HG03575 (cell line): ENCODE results near the gene SLC2A10.

ENCODE experiments used
- ATAC-seq: cut with Tn5 transposase; IDR thresholded peaks from one replicate; pipeline ENCODE4 v1.9.1; 2021; ENCODE audit not compliant: unreplicated experiment, insufficient number of reproducible peaks, low FRiP score; ENCODE audit errors: extremely low read depth

Gene SLC2A10

GRCh38 chr20:46681032-46681854 is 28.2 kb upstream of the SLC2A10 start:
- no peak for ATAC-seq

GRCh38 chr20:46682063-46682821 is 27.2 kb upstream of the SLC2A10 start:
- ATAC-seq, result no peak

DNA sequence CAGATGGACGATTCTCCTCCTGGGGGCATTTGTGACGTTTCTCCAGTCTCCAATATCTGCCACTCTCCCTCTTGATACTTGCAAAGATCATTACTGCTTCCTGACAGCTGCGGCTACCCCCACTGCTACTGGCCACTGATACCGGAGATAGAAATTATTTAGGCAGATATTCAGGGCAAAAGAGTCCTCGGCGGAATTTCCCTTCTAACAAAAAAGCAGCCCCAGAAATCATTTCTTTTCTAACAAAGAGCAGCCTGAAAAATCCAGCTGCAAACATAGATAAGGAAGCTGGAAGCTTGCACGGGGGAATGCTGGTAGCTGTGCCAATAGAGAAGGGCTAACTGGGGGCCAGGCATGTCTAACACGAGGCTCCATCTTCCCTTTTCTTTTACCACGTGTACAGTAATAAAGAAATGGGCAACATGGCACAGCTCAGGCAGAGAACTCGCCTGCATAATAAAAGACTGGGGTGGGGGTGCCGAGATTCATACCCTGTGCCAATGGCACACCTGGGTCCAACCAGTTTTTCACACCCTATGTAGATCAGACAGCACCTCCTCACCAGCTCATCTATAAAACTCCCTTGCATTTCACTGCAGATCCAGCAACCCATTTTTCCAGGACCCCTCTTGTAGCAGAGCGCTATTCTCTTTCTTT is 26.3 kb upstream of the SLC2A10 start:
- no peak for ATAC-seq

GRCh38 chr20:46683668-46683938 is 25.8 kb upstream of the SLC2A10 start:
- no peak for ATAC-seq

DNA sequence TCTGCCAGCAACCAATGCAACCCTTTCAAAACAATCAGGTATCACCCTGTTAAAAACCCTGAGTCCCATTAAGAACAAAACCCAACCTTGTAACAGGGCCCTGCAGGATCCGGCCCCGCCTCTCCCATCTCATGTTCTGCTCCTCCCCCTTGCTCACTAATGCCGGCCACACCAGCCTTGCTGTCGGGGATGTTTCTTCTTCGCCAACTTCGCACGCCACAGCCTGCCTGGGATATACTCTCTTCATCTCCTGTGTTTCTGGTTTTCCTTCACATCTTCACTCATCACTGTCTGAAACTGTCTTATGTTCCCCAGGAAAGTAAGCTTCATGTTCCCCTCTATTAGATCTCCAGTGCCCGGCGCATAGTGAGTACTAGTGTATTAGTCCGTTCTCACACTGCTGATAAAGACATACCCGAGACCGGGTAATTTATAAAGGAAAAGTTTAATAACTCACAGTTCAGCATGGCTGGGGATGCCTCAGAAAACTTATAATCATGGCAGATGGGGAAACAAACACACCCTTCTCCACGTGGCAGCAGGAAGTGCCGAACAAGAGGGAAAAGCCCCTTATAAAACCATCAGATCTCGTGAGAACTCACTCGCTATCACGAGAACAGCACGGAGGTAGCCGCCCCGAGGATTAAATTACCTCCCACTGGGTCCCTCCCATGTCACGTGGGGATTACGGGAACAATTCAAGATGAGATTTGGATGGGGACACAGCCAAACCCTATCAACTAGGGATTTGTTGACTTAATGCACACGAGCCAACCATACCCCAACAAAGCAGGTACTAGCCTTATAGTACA is 25.3 kb upstream of the SLC2A10 start:
- no peak for ATAC-seq

DNA sequence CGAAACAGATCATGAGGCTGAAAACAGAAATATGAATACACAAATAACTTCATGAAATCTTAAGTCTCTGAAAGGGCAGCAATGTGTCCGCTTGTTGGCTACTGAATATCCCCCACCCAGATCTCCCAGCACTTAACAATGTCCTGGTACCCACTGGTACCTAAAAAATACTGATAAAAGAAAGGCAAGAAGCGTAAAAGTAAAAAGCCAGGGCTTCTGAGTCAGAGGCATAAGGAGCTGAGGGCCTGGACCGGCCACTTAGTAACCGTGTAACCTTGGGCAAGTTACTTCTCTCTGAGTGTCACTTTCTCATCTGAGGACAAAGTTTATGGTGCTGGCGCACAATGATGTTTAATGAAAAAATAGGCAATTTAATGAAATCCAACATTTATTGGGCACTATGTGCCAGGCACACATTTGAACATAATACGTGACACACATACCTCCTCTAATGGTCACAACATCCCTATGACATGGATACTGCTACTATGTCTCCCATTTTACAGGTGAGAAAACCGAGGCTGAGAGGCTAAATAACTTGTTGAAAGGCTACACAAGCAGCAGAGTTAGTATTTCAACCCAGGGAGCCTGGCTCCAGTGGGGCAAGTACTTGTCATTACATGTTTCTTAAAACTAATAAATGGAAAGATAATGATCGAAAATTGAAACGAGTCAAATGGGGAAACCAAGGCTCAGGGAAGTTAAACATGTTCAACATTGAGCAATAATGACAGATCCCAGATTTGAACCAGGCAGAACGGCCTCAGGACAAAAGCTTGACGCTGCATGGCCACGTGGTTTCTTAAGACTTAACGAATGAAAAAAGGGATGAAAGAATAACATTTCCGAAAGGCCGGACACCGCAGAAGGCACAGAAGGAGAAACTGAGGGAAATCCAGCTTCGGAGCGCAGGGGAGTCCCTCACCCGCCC is 21.0 kb upstream of the SLC2A10 start:
- no peak for ATAC-seq

GRCh38 chr20:46689082-46689753 is 20.2 kb upstream of the SLC2A10 start, which contains the start of gene TP53RK:
TSS of gene TP53RK (minus strand) at chr20:46689444. CDS start at chr20:46689414, 30 bp downstream.
- ATAC-seq, result peak; percentile 74

GRCh38 chr20:46689754-46690085 is 19.7 kb upstream of the SLC2A10 start:
- ATAC-seq, result no peak

- no peak for ATAC-seq
Observed at GRCh38 chr20:46690219-46691106, 19.0 kb upstream of the SLC2A10 start.

DNA sequence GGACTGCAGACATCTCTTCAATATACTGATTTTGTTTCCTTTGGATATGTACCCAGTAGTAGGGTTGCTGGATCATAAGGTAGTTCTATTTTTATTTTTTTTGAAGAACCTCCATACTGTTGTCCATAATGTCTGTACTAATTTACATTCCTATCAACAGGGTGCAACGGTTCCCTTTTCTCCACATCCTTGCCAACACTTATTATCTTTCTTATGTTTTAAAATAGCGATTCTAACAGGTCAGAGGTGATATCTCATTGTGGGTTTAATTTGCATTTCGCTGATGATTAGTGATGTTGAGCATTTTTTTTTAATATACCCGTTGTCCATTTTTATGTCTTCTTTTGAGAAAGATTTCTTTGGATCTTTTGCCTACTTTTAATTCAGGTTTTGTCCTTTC is 18.3 kb upstream of the SLC2A10 start:
- no peak for ATAC-seq

DNA sequence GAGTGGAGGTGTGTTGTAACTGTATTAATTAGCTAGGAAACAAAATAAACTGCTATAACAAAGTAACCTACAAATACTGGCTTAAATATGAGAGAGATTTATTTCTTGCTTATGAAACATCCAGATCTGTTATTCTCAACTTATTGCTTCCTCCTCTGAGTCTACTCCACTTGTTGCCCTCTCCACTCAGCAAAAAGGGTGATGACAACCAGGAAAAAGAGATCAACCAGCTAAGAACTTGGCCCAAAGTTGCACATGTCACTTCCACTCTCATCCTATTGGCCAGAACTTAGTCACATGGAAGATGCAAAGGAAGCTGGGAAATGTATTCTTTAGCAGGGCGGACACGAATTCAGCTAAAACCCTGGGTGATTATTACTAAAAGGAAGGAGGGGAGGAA is 15.0 kb upstream of the SLC2A10 start:
- ATAC-seq, result no peak

DNA sequence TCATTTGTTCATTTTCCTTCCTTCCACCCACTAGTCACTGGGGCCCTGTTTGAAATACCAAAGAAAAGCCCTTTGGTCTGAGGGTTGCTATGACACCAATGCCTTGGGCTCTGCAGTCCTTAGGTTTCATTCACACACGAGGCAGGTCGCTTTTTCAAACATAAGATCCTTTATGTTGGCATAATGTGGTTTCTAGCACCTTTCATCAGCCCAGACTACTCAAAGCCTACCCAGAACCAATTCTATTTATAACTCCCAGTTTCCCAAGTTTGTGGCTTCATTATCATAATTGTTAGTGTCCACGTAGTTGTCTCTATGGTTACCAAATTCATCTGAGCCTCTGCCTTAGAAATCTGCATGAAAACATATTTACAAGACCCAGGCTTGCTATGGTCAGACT is 13.6 kb upstream of the SLC2A10 start:
- ATAC-seq, result no peak

GRCh38 chr20:46696791-46697279 is 12.6 kb upstream of the SLC2A10 start:
- no peak for ATAC-seq

DNA sequence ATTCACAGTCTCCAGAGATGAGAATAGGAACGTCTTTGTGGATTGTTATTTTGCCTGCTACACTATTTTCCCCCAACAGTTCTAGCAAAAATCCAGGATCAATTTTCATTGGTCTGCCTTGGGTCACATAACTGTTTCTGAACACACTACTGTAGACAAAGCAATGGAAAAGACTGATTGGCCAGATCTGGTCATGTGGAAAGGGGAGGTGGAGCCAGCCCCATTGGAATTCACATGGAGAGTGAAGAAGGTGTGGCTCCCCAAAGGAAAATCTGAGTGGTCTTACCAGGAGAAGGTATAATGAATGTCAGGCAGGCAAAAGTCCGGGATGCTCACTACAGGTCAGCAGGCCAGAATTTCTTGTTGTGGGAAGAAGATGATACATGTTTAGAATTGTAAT is 10.7 kb upstream of the SLC2A10 start:
- no peak for ATAC-seq

GRCh38 chr20:46699651-46700359 is 9.6 kb upstream of the SLC2A10 start:
- ATAC-seq, result no peak

DNA sequence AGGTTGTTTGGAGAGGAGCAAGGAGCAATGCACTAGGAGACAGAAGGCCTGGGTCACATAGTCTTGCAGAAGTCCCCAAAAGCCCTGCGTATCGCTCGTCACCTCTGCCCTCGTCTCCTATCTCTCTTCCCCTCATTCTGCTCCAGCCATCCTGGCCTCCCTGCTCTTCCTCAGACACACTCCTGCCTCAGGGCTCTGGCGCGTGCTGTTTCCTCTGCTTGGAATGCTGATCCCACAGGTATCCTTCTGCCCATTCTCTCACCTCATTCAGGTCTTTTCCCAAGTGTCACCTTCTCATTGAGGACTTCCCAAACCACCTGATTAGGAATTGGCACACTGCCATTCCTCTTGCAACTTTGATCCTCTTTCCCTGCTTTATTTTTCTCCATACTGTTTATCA is 9.0 kb upstream of the SLC2A10 start:
- ATAC-seq, result no peak
